GM23338 (cell line): ENCODE measurements around the gene SLC44A1. TPM values are rescaled to one million over a fixed set of nuclear protein-coding genes. Genes with fewer than 3 reads are reported as not detected.

Experiments used
- ATAC-seq: fragments of 200-7000 bp; cut with Tn5 transposase; 3 replicates; pipeline ENCODE4 v1.9.1; 2020
- DNase-seq: peaks from one replicate; pipeline ENCODE4 v3.0.0-alpha.2; 2015; ENCODE audit warnings: low spot score
- H2AFZ ChIP-seq: fragments of 200-600 bp; sonication (generic); 2 replicates; pipeline ENCODE4 v1.8.0; 2016; ENCODE audit warnings: antibody characterized with exemption, mild to moderate bottlenecking, moderate library complexity
- H3F3A ChIP-seq: fragments of 200-600 bp; sonication (generic); replicated peaks from 2 replicates; pipeline ENCODE4 v1.8.0; 2017; ENCODE audit warnings: antibody characterized with exemption, mixed run types, low read depth
- H3K27ac ChIP-seq: fragments of 200-600 bp; sonication (generic); 2 replicates; pipeline ENCODE4 v1.6.1; 2016; ENCODE audit warnings: low read depth
- H3K27me3 ChIP-seq: fragments of 200-600 bp; sonication (generic); 2 replicates; pipeline ENCODE4 v1.8.0; 2016; ENCODE audit warnings: mild to moderate bottlenecking, mixed run types, moderate library complexity; ENCODE audit not compliant: insufficient read depth
- H3K36me3 ChIP-seq: fragments of 200-600 bp; sonication (generic); 2 replicates; pipeline ENCODE4 v1.8.0; 2016; ENCODE audit warnings: mild to moderate bottlenecking; ENCODE audit not compliant: insufficient read depth
- H3K4me1 ChIP-seq: fragments of 200-600 bp; sonication (generic); 2 replicates; pipeline ENCODE4 v1.8.0; 2016; ENCODE audit warnings: mild to moderate bottlenecking, moderate library complexity; ENCODE audit not compliant: insufficient read depth
- H3K4me2 ChIP-seq: fragments of 200-600 bp; sonication (generic); 2 replicates; pipeline ENCODE4 v1.7.1; 2017; ENCODE audit warnings: mixed run types
- H3K4me3 ChIP-seq: fragments of 200-600 bp; sonication (generic); 2 replicates; pipeline ENCODE4 v1.6.1; 2016; ENCODE audit warnings: mixed run types
- H3K79me2 ChIP-seq: fragments of 200-600 bp; sonication (generic); replicated peaks from 2 replicates; pipeline ENCODE4 v1.8.0; 2017; ENCODE audit warnings: mild to moderate bottlenecking; ENCODE audit not compliant: insufficient read depth
- H3K9me2 ChIP-seq: fragments of 200-600 bp; sonication (generic); 2 replicates; pipeline ENCODE4 v1.8.0; 2017; ENCODE audit not compliant: insufficient read depth
- H4K20me1 ChIP-seq: fragments of 200-600 bp; sonication (generic); replicated peaks from 2 replicates; pipeline ENCODE4 v1.8.0; 2017; ENCODE audit warnings: mild to moderate bottlenecking; ENCODE audit not compliant: insufficient read depth
- H3K27ac Mint-ChIP-seq: 2 replicates; pipeline ENCODE4 v1.8.0; 2020; ENCODE audit warnings: inconsistent platforms, mild to moderate bottlenecking, moderate library complexity, mixed read lengths
- H3K27me3 Mint-ChIP-seq: 3 replicates; pipeline ENCODE4 v1.8.0; 2022; ENCODE audit warnings: low read depth, mild to moderate bottlenecking, moderate library complexity, mixed read lengths, inconsistent platforms; ENCODE audit not compliant: insufficient read depth, poor library complexity
- H3K36me3 Mint-ChIP-seq: 3 replicates; pipeline ENCODE4 v1.8.0; 2021; ENCODE audit warnings: low read depth, mild to moderate bottlenecking, inconsistent platforms, moderate library complexity, mixed read lengths
- H3K4me1 Mint-ChIP-seq: 3 replicates; pipeline ENCODE4 v1.8.0; 2020; ENCODE audit warnings: mild to moderate bottlenecking, inconsistent platforms, mixed read lengths
- H3K4me3 Mint-ChIP-seq: 3 replicates; pipeline ENCODE4 v1.8.0; 2021; ENCODE audit warnings: moderate library complexity, mild to moderate bottlenecking, inconsistent platforms, mixed read lengths
- H3K9me3 Mint-ChIP-seq: 3 replicates; pipeline ENCODE4 v1.8.0; 2020; ENCODE audit warnings: moderate library complexity, mild to moderate bottlenecking, inconsistent platforms, mixed read lengths
- CREB1 ChIP-seq: fragments of 250-450 bp; sonication (Bioruptor Pico); IDR thresholded peaks from 2 replicates; pipeline ENCODE4 v1.5.0; 2020; ENCODE audit warnings: low read depth, mild to moderate bottlenecking, moderate library complexity
- EZH2 ChIP-seq: fragments of 200-600 bp; sonication (generic); IDR thresholded peaks from one replicate; pipeline ENCODE4 v1.8.0; 2017; ENCODE audit warnings: antibody characterized with exemption, mild to moderate bottlenecking, low read depth; ENCODE audit not compliant: unreplicated experiment
- EZH2phosphoT487 ChIP-seq: fragments of 200-600 bp; sonication (generic); IDR thresholded peaks from one replicate; pipeline ENCODE4 v1.8.1; 2018; ENCODE audit warnings: antibody characterized with exemption; ENCODE audit not compliant: unreplicated experiment
- JUNB ChIP-seq: IDR thresholded peaks from one replicate; pipeline ENCODE4 v1.6.1; 2016; ENCODE audit warnings: antibody characterized with exemption; ENCODE audit not compliant: unreplicated experiment
- POLR2AphosphoS5 ChIP-seq: IDR thresholded peaks from 2 replicates; pipeline ENCODE4 v1.6.1; 2016; ENCODE audit warnings: antibody characterized with exemption, low read depth
- STAT1 ChIP-seq: IDR thresholded peaks from one replicate; pipeline ENCODE4 v1.6.1; 2016; ENCODE audit warnings: antibody characterized with exemption; ENCODE audit not compliant: unreplicated experiment
- ZNF114 ChIP-seq: fragments of 250-450 bp; sonication (Bioruptor Pico); IDR thresholded peaks from 2 replicates; pipeline ENCODE4 v1.5.0; 2020; ENCODE audit warnings: mild to moderate bottlenecking, moderate library complexity
- ZNF331 ChIP-seq: fragments of 250-450 bp; sonication (Bioruptor Pico); IDR thresholded peaks from 2 replicates; pipeline ENCODE4 v1.5.0; 2020; ENCODE audit warnings: low read depth, mild to moderate bottlenecking, moderate library complexity
- polyA plus RNA-seq: library from polyadenylated mRNA; unstranded; fragments of >200 nt; fragmentation: Nextera tagmentation; extraction: Ambion mirVana; gene quantifications from 2 replicates; pipeline ENCODE4 v1.2.1, GENCODE V29; 2016
- total RNA-seq: library from RNA; depleted of rRNA; stranded (reverse); fragments of >200 nt; shearing (Covaris generic); gene quantifications from 2 replicates; pipeline ENCODE4 v1.2.3, GENCODE V29; 2014
- TF ChIP-seq, protein P1 (sequence below), 2 experiments: fragments of 200-600 bp in 1 of 2; sonication (generic) in 1 of 2; conservative IDR thresholded peaks; 2 replicates each; pipeline versions ENCODE4 v1.5.1 to v1.6.1; 2016 to 2017; ENCODE audit warnings: antibody characterized with exemption in 2 of 2, low read depth in 2 of 2, mild to moderate bottlenecking in 2 of 2, moderate library complexity in 1 of 2
- TF ChIP-seq, protein P2 (sequence below): IDR thresholded peaks from one replicate; pipeline ENCODE4 v1.6.1; 2018; ENCODE audit warnings: antibody characterized with exemption; ENCODE audit not compliant: unreplicated experiment
- TF ChIP-seq, protein P3 (sequence below): fragments of 250-450 bp; sonication (Bioruptor Pico); IDR thresholded peaks from 2 replicates; pipeline ENCODE4 v1.5.0; 2020; ENCODE audit warnings: mild to moderate bottlenecking, moderate library complexity

The SLC44A1 gene
- total and polyA plus RNA-seq, 2 experiments from 2014 or later = 14.9 to 75.0 TPM

DNA sequence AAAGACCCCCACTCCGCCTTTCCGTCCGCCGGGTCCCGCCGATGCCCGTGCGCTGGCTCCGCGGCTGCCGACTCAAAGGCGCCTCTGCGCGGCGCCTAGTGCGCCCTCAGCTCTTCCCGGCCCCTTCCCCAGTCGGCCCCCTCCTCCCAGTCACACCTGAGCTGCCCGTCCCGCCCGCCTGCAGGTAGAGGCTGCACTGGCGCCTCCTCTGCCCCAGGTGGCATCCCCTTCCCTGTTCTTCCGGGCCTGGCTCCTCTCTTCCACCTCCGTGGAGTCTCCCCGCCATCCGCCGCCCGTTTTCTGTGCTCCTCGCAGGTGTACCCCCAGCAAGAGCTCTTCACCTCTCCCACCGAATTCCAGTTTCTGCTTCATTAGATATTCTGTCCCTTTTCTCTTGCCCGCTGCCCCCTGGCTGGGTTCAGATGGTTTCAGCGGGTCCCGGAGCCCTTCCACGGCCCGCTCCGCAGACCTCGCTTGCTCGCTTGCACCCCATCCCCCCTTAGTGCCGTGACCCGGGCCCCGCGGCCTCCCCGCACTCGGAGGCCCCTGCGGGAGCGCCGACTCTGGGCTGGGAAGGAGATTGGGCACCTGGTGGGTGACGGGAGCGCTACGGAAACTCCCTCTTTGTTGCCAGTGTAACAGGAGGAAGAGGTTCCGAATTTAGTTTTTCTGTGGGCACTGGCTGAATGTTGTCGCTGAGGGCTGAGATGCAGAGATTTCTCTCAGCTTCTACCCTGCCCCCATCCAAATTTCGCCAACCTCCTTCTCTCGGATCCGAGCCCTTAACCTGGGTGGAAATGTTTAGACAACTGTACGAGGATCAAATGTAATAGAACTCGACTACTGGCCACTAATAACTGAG lies 809 bp downstream of the SLC44A1 start (continued):
- TF ChIP-seq, protein P1, sequence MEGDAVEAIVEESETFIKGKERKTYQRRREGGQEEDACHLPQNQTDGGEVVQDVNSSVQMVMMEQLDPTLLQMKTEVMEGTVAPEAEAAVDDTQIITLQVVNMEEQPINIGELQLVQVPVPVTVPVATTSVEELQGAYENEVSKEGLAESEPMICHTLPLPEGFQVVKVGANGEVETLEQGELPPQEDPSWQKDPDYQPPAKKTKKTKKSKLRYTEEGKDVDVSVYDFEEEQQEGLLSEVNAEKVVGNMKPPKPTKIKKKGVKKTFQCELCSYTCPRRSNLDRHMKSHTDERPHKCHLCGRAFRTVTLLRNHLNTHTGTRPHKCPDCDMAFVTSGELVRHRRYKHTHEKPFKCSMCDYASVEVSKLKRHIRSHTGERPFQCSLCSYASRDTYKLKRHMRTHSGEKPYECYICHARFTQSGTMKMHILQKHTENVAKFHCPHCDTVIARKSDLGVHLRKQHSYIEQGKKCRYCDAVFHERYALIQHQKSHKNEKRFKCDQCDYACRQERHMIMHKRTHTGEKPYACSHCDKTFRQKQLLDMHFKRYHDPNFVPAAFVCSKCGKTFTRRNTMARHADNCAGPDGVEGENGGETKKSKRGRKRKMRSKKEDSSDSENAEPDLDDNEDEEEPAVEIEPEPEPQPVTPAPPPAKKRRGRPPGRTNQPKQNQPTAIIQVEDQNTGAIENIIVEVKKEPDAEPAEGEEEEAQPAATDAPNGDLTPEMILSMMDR (conservative IDR thresholded peaks at IDR 0.05; ENCODE audit: low read depth in 2 of 2) = peak; percentile 38 to 65
- TF ChIP-seq JUNB (no peak), EZH2 (no peak), ZNF331 (CRISPR knock-in tag) (no peak)

DNA sequence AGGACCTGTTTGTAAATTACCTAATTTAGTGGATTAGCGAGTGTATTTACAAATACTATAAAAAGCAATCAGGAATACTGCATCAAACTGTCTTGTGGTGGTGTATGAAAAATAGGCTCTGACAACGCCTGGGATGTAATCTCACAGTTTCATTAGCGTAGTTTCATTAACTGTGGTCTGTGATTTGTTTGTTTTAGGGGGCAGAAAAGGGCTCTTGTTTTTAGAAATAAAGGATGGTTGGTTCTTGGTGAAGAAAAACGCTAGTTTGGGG lies 1.4 kb downstream of the SLC44A1 start:
- H3K9me3 Mint-ChIP-seq = no peaks in the 10 kb centered on the region
- H3K4me1 Mint-ChIP-seq = peaks cover 72% of the 10 kb centered on the region
- no peaks in the 10 kb centered on the region for H3K9me2 ChIP-seq
- DNase-seq (no peak), ATAC-seq (no peak)
- peak overlapping the region; percentile 96 for H3K4me3 Mint-ChIP-seq
- H3K36me3 ChIP-seq = no peaks in the 10 kb centered on the region
- peak overlapping the region; percentile 98 for H3K27ac Mint-ChIP-seq
- no peaks in the 10 kb centered on the region for H3K27me3 Mint-ChIP-seq
- H3K4me3 ChIP-seq = peak overlapping the region; percentile 84
- peaks cover 54% of the 10 kb centered on the region for H3K79me2 ChIP-seq
- H3F3A ChIP-seq = no peaks in the 10 kb centered on the region; the same call in 1 of the 2 replicates
- H2AFZ ChIP-seq = peak overlapping the region; percentile 64
- peak overlapping the region; percentile 91 for H3K4me2 ChIP-seq
- no peaks in the 10 kb centered on the region for H4K20me1 ChIP-seq
- peak overlapping the region; percentile 94 for H3K27ac ChIP-seq
- H3K36me3 Mint-ChIP-seq = no peaks in the 10 kb centered on the region
- H3K4me1 ChIP-seq = peaks cover 70% of the 10 kb centered on the region
- no peaks in the 10 kb centered on the region for H3K27me3 ChIP-seq
- no peak for TF ChIP-seq CREB1
- no peak for TF ChIP-seq ZNF331 (CRISPR knock-in tag)
- TF ChIP-seq, protein P2, sequence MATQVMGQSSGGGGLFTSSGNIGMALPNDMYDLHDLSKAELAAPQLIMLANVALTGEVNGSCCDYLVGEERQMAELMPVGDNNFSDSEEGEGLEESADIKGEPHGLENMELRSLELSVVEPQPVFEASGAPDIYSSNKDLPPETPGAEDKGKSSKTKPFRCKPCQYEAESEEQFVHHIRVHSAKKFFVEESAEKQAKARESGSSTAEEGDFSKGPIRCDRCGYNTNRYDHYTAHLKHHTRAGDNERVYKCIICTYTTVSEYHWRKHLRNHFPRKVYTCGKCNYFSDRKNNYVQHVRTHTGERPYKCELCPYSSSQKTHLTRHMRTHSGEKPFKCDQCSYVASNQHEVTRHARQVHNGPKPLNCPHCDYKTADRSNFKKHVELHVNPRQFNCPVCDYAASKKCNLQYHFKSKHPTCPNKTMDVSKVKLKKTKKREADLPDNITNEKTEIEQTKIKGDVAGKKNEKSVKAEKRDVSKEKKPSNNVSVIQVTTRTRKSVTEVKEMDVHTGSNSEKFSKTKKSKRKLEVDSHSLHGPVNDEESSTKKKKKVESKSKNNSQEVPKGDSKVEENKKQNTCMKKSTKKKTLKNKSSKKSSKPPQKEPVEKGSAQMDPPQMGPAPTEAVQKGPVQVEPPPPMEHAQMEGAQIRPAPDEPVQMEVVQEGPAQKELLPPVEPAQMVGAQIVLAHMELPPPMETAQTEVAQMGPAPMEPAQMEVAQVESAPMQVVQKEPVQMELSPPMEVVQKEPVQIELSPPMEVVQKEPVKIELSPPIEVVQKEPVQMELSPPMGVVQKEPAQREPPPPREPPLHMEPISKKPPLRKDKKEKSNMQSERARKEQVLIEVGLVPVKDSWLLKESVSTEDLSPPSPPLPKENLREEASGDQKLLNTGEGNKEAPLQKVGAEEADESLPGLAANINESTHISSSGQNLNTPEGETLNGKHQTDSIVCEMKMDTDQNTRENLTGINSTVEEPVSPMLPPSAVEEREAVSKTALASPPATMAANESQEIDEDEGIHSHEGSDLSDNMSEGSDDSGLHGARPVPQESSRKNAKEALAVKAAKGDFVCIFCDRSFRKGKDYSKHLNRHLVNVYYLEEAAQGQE = no peak
- TF ChIP-seq, protein P3, sequence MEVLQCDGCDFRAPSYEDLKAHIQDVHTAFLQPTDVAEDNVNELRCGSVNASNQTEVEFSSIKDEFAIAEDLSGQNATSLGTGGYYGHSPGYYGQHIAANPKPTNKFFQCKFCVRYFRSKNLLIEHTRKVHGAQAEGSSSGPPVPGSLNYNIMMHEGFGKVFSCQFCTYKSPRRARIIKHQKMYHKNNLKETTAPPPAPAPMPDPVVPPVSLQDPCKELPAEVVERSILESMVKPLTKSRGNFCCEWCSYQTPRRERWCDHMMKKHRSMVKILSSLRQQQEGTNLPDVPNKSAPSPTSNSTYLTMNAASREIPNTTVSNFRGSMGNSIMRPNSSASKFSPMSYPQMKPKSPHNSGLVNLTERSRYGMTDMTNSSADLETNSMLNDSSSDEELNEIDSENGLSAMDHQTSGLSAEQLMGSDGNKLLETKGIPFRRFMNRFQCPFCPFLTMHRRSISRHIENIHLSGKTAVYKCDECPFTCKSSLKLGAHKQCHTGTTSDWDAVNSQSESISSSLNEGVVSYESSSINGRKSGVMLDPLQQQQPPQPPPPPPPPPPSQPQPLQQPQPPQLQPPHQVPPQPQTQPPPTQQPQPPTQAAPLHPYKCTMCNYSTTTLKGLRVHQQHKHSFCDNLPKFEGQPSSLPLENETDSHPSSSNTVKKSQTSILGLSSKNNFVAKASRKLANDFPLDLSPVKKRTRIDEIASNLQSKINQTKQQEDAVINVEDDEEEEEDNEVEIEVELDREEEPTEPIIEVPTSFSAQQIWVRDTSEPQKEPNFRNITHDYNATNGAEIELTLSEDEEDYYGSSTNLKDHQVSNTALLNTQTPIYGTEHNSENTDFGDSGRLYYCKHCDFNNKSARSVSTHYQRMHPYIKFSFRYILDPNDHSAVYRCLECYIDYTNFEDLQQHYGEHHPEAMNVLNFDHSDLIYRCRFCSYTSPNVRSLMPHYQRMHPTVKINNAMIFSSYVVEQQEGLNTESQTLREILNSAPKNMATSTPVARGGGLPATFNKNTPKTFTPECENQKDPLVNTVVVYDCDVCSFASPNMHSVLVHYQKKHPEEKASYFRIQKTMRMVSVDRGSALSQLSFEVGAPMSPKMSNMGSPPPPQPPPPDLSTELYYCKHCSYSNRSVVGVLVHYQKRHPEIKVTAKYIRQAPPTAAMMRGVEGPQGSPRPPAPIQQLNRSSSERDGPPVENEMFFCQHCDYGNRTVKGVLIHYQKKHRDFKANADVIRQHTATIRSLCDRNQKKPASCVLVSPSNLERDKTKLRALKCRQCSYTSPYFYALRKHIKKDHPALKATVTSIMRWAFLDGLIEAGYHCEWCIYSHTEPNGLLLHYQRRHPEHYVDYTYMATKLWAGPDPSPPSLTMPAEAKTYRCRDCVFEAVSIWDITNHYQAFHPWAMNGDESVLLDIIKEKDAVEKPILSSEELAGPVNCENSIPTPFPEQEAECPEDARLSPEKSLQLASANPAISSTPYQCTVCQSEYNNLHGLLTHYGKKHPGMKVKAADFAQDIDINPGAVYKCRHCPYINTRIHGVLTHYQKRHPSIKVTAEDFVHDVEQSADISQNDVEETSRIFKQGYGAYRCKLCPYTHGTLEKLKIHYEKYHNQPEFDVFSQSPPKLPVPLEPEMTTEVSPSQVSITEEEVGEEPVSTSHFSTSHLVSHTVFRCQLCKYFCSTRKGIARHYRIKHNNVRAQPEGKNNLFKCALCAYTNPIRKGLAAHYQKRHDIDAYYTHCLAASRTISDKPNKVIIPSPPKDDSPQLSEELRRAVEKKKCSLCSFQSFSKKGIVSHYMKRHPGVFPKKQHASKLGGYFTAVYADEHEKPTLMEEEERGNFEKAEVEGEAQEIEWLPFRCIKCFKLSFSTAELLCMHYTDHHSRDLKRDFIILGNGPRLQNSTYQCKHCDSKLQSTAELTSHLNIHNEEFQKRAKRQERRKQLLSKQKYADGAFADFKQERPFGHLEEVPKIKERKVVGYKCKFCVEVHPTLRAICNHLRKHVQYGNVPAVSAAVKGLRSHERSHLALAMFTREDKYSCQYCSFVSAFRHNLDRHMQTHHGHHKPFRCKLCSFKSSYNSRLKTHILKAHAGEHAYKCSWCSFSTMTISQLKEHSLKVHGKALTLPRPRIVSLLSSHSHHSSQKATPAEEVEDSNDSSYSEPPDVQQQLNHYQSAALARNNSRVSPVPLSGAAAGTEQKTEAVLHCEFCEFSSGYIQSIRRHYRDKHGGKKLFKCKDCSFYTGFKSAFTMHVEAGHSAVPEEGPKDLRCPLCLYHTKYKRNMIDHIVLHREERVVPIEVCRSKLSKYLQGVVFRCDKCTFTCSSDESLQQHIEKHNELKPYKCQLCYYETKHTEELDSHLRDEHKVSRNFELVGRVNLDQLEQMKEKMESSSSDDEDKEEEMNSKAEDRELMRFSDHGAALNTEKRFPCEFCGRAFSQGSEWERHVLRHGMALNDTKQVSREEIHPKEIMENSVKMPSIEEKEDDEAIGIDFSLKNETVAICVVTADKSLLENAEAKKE (CRISPR knock-in tag) = no peak
- TF ChIP-seq STAT1 = no peak
- TF ChIP-seq EZH2phosphoT487 = no peak
- no peak for TF ChIP-seq ZNF114 (CRISPR knock-in tag)
- no peak for TF ChIP-seq POLR2AphosphoS5
